Choroid plexus epithelial cell (primary cell): ENCODE measurements around the gene DCAF11.

ENCODE experiments used
- DNase-seq: peaks from one replicate; pipeline ENCODE4 v3.0.0-alpha.2; 2010; ENCODE audit warnings: low read depth
- H3K4me3 ChIP-seq: 2 replicates; pipeline ENCODE4 v1.5.1; 2011; ENCODE audit warnings: low read depth, mild to moderate bottlenecking, control low read depth, low read length, moderate library complexity
- TF ChIP-seq, protein P1 (sequence below): conservative IDR thresholded peaks from 2 replicates; pipeline ENCODE4 v1.5.1; 2011; ENCODE audit warnings: low read depth, mild to moderate bottlenecking, control low read depth, inconsistent platforms, low read length, moderate library complexity

The DCAF11 gene

DNA sequence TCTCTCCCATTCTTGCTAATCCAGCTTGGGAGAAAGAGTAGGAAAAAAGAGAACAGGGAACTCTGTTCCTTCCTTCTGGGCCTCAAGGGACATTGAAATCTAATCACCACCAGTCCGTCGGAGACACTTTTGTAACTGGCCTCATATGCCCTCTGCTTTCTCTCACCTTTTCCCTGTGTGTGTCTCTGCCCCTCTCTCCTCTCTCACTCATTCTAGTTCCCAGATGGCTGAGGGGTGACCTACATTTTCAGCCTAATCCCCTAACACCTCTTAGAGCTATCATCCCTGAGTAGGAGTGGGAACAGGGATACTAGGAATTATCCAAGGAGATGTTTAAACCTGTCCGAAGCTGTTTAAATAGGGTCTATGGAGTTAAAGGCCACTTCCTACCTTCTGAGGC, 29.4 kb upstream of the DCAF11 start:
- DNase-seq: no peak
- TF ChIP-seq, protein P1, sequence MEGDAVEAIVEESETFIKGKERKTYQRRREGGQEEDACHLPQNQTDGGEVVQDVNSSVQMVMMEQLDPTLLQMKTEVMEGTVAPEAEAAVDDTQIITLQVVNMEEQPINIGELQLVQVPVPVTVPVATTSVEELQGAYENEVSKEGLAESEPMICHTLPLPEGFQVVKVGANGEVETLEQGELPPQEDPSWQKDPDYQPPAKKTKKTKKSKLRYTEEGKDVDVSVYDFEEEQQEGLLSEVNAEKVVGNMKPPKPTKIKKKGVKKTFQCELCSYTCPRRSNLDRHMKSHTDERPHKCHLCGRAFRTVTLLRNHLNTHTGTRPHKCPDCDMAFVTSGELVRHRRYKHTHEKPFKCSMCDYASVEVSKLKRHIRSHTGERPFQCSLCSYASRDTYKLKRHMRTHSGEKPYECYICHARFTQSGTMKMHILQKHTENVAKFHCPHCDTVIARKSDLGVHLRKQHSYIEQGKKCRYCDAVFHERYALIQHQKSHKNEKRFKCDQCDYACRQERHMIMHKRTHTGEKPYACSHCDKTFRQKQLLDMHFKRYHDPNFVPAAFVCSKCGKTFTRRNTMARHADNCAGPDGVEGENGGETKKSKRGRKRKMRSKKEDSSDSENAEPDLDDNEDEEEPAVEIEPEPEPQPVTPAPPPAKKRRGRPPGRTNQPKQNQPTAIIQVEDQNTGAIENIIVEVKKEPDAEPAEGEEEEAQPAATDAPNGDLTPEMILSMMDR: no peak
- no peak overlapping the region for H3K4me3 ChIP-seq

DNA sequence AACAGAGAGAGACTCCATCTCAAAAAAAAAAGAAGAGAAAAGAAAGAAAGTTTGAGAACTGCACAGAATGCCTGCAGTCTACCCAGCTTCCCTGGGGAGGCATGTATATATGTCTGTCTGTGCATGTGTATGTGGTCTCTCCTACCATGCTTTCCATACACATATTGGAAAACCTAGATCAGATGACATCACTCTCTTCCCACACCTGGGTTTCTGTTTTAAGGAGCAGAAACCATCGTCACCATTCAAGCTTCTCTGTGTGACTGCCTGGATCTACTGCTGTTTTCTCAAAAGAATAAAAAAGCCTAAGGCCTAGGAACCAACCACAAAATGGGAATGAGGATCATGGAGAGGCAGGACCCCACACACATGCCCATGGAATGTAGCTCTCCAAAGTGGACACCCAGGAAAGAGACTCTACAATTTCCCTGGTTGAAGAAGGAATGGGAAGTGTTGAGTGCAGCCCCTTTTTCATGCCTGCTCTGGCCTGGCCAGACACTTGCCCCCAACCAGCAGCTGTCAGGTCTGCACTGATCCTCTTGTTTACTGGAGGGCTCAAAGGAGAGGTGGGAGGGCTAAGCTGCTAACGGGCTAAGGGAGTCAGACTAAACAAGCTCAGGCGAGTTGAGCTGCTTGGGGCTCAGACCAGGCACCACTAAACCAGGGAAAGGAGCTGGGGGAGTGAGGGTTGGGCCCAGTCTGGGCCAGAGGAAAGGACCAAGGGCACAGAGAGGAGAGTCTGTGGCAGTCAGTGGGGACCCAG, 28.2 kb upstream of the DCAF11 start:
- no peak for DNase-seq
- no peak overlapping the region for H3K4me3 ChIP-seq
- TF ChIP-seq, protein P1: no peak

DNA sequence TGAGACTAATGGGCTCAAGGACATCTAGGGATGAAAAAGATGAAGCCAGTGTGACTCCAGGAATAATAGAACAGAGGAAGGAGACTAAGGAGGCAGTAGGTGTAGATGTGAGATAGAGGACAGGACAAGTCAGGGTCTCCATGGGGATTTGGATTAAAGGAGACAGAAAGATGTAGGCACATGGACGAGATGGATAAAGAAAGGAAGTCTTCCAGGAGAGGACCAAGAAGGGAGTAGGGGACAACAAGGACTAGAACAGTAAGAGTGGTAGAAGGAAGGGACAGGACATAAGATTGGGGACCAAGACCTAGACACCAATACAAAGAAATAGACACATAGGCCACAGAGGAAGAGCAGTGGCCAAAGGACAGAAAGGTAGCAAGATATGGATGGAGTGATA, 27.6 kb upstream of the DCAF11 start:
- TF ChIP-seq, protein P1: no peak
- no peak for DNase-seq
- H3K4me3 ChIP-seq: no peak overlapping the region

DNA sequence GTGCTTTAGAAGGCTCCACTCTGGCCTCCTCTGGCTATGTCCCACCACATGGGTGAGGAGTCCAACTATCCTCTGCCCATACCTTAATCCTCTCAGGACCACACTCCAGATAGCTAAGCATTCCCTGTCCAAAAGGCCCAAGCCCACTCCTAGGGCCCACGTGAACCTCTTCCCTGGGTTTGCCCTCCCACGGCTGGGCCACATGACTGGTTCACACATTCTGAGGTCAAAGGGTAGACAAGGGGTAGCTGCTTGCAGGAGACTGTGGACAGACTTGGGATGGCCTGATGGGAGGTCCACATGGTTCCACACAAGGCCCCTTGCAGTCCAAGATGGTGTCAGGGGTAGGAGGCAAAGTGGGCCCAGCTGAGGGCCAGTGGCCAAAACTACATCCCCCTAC, 26.5 kb upstream of the DCAF11 start:
- TF ChIP-seq, protein P1: no peak
- no peak overlapping the region for H3K4me3 ChIP-seq
- DNase-seq: no peak

DNA sequence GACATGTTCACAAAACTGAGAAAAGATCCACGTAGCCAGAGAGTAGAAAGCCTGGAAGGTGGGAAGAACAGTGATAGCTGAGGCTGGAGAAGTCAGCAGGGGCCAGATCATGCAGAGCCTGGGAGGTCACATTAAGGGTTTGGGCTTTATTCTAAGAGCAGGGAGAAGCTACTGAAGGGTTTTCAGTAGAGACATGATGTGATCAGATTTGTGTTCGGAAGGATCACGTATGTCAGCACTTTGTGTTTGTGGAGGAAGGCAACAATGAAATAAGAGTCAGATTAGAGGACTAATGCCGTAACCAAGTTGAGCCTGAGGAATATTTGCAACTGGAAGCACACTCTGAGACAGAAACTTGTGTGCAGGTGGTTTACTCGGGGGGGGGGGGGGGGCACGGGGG, 24.7 kb upstream of the DCAF11 start:
- DNase-seq: no peak
- TF ChIP-seq, protein P1: no peak
- no peak overlapping the region for H3K4me3 ChIP-seq

DNA sequence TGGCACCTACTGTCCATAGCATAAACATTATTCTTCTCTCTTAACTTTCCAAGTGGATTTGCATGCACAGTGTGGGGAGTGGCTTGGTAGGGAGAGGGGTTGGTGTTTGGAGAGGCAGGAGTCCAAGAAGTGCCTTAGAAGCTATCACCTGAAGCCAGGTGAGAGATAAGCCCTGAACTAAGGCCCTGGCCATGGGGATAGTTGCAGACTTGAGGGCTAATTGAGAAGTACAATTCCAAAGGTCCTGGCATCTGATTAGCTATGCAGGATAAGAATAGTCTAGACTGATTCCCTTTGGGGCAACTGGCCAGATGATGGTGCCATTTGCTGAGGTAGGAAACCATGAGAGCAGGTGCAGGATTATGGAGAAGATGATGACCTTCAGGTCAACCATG, 22.5 kb upstream of the DCAF11 start:
- DNase-seq: no peak
- TF ChIP-seq, protein P1: no peak
- H3K4me3 ChIP-seq: no peak overlapping the region

DNA sequence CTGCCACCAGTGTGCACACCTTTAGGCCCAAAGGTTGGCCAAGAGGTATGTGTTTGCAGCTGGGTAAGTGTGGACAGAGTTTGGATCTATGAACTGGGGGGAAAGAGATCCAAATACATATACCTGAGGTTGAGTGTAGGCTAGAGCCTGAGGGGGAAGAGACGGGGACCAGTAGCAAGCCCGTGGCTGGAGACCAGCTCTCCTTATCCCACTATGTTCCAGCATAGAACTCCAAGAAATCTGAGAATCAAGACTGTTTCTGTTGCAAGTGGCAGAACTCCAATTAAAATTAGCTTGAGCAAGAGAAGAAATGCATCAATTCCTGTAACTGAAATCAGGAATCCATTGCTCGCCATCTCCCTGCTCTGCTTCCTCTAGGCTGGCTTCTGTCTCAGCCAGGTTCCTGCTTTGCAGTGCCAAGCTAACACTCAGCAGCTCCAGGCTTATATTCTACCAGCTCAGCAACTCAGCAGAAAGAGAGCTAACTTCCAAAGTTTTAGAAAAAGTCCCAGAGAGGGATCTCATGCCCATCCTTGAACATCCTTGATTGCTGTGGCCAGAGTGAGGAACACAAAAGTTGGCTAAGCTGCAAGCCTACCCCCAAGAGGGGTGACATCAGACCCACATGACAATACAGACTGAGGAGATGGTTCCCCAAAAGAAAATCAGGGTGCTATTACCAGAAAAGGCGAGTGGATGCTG, 21.9 kb upstream of the DCAF11 start:
- no peak overlapping the region for H3K4me3 ChIP-seq
- no peak for DNase-seq
- TF ChIP-seq, protein P1: no peak
